Inferior parietal cortex (tissue), 1 donor: Measurements from ENCODE around the gene FUNDC1.

Source experiments
- DNase-seq: peaks from one replicate; pipeline ENCODE4 v3.0.0-alpha.2; 2016; ENCODE audit errors: extremely low spot score

The FUNDC1 gene

GRCh38 chrX:44480591-44480990 is 62.1 kb downstream of the FUNDC1 start:
- DNase-seq, result no peak

- DNase-seq, result no peak
These were observed 68.2 kb downstream of the FUNDC1 start for GRCh38 chrX:44474410-44474809.
